Measurements from ENCODE around the gene PTBP1. TPM values are rescaled to one million over a fixed set of nuclear protein-coding genes. Genes with fewer than 3 reads are reported as not detected.

PTBP1 gene
- total and polyA plus RNA-seq, 2 of the 13 experiments (the other 11 are each of a cell fraction or from before 2014, with no cell fraction given) = 195 to 288 TPM

- TF ChIP-seq PREB (CRISPR knock-in tag; IDR thresholded peaks at IDR 0.05) (no peak), MYPOP (CRISPR knock-in tag; IDR thresholded peaks at IDR 0.05) (no peak), HDAC1 (CRISPR knock-in tag; IDR thresholded peaks at IDR 0.05) (no peak), CREB1 (IDR thresholded peaks at IDR 0.05) (no peak), CREB1 (CRISPR knock-in tag; IDR thresholded peaks at IDR 0.05) (no peak), ZBTB33 (CRISPR knock-in tag; IDR thresholded peaks at IDR 0.05) (peak; percentile 52; the same call in 1 of the 2 replicates), ZBTB20 (CRISPR knock-in tag; IDR thresholded peaks at IDR 0.05; ENCODE audit: borderline replicate concordance, low read depth) (no peak), THAP7 (CRISPR knock-in tag; IDR thresholded peaks at IDR 0.05) (no peak), ZBTB40 (IDR thresholded peaks at IDR 0.05) (no peak), ZBTB40 (CRISPR knock-in tag; IDR thresholded peaks at IDR 0.05) (no peak), ZNF772 (CRISPR knock-in tag; IDR thresholded peaks at IDR 0.05) (no peak), MLX (CRISPR knock-in tag; IDR thresholded peaks at IDR 0.05) (no peak), NR2F1 (CRISPR knock-in tag; IDR thresholded peaks at IDR 0.05) (no peak), FOXK2 (IDR thresholded peaks at IDR 0.05) (no peak)
These were observed 1.3 kb upstream of the PTBP1 start (continued) for GRCh38 chr19:795691-796581.
